ENCODE results near the gene RAD54L2.

Gene RAD54L2

DNA sequence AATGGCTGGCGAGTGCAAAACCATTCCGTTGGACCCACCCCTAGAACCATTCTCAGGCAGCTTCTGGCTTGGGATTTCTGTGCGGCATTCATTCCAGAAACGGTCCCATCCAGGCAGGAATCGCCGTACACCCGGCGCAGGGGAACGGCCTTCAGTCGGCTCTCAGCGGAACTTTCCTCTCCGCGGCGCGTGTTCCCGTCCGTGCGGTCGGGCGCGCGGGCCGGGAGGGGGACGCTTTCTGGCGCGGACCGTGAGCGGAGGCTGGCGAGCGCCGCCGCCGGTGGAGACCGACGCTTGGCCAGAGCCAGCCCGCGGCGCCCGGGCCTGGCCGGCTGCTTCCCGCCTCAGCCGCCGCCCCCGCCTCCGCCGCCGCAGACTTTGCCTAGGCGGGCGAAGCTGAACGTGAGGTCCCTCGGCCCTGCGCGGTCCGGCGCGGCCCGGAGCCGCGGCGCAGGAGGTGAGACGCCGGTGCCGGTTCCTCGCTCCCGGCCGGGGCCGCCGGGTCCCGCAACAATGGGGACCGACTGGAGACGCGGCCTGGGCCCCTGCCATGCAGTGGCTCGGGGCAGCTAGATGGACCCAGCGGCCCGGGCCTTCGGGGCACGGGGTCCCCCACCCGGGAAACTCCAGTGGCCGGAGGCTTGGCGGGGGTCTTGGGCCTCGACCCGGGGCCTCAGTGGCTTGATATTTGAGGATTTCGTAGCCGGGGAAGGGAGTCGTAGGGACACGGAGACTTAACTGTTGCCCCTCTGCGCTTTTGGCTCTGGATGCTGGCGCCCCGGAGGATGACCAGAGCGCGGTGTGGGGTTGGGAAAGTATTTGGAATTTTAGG is at the start of gene RAD54L2 (continued):
- TF ChIP-seq ZNF830 (tag by site-specific recombination; IDR thresholded peaks at IDR 0.05; ENCODE audit: low read depth) (no peak), ZNF785 (tag by site-specific recombination; IDR thresholded peaks at IDR 0.05) (peak; percentile 88; the same call in 1 of the 2 replicates), SP7 (tag by site-specific recombination; IDR thresholded peaks at IDR 0.05) (peak; percentile 67), ZNF501 (tag by site-specific recombination; IDR thresholded peaks at IDR 0.05) (no peak; the same call in none of the 2 replicates), ZNF175 (tag by site-specific recombination; IDR thresholded peaks at IDR 0.05) (no peak), ZNF792 (tag by site-specific recombination; IDR thresholded peaks at IDR 0.05) (no peak), TRIM28 (IDR thresholded peaks at IDR 0.05; ENCODE audit: borderline replicate concordance, low read length) (peak; percentile 76; the same call in 1 of the 2 replicates), GLIS2 (tag by site-specific recombination; IDR thresholded peaks at IDR 0.05) (no peak), ZNF121 (tag by site-specific recombination; IDR thresholded peaks at IDR 0.05) (no peak), YY1 (tag by site-specific recombination; IDR thresholded peaks at IDR 0.05) (peak; percentile 74), OSR2 (tag by site-specific recombination; IDR thresholded peaks at IDR 0.05) (no peak), ZSCAN16 (tag by site-specific recombination; IDR thresholded peaks at IDR 0.05) (no peak), ZNF354C (tag by site-specific recombination; IDR thresholded peaks at IDR 0.05; ENCODE audit: borderline replicate concordance, low read depth) (no peak), ZNF677 (tag by site-specific recombination; IDR thresholded peaks at IDR 0.05) (0 out of 2 replicates have a peak, but pooled peaks have one; percentile 42), ZNF654 (tag by site-specific recombination; IDR thresholded peaks at IDR 0.05; ENCODE audit: low read depth) (no peak), ZNF544 (tag by site-specific recombination; IDR thresholded peaks at IDR 0.05) (no peak), KLF8 (tag by site-specific recombination; IDR thresholded peaks at IDR 0.05) (peak; percentile 83), ZFP69B (tag by site-specific recombination; IDR thresholded peaks at IDR 0.05) (peak; percentile 45; the same call in 1 of the 2 replicates), WT1 (tag by site-specific recombination; IDR thresholded peaks at IDR 0.05) (no peak), ZNF843 (tag by site-specific recombination; IDR thresholded peaks at IDR 0.05) (0 out of 2 replicates have a peak, but pooled peaks have one; percentile 22), ZNF114 (tag by site-specific recombination; IDR thresholded peaks at IDR 0.05) (no peak), GFI1B (tag by site-specific recombination; IDR thresholded peaks at IDR 0.05) (no peak), ZNF341 (tag by site-specific recombination; IDR thresholded peaks at IDR 0.05; ENCODE audit: low read depth) (peak; percentile 49), ZFP41 (tag by site-specific recombination; IDR thresholded peaks at IDR 0.05; ENCODE audit: borderline replicate concordance) (no peak), REPIN1 (tag by site-specific recombination; IDR thresholded peaks at IDR 0.05; ENCODE audit: low read depth) (peak; percentile 57; the same call in 1 of the 2 replicates), KLF7 (tag by site-specific recombination; IDR thresholded peaks at IDR 0.05; ENCODE audit: borderline replicate concordance) (no peak), ZNF416 (tag by site-specific recombination; IDR thresholded peaks at IDR 0.05) (no peak)
- TF ChIP-seq, protein P1, sequence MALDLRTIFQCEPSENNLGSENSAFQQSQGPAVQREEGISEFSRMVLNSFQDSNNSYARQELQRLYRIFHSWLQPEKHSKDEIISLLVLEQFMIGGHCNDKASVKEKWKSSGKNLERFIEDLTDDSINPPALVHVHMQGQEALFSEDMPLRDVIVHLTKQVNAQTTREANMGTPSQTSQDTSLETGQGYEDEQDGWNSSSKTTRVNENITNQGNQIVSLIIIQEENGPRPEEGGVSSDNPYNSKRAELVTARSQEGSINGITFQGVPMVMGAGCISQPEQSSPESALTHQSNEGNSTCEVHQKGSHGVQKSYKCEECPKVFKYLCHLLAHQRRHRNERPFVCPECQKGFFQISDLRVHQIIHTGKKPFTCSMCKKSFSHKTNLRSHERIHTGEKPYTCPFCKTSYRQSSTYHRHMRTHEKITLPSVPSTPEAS (tag by site-specific recombination; IDR thresholded peaks at IDR 0.05): peak; percentile 54; the same call in 1 of the 2 replicates
- TF ChIP-seq, protein P2, sequence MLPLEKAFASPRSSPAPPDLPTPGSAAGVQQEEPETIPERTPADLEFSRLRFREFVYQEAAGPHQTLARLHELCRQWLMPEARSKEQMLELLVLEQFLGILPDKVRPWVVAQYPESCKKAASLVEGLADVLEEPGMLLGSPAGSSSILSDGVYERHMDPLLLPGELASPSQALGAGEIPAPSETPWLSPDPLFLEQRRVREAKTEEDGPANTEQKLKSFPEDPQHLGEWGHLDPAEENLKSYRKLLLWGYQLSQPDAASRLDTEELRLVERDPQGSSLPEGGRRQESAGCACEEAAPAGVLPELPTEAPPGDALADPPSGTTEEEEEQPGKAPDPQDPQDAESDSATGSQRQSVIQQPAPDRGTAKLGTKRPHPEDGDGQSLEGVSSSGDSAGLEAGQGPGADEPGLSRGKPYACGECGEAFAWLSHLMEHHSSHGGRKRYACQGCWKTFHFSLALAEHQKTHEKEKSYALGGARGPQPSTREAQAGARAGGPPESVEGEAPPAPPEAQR (tag by site-specific recombination; IDR thresholded peaks at IDR 0.05): no peak
- TF ChIP-seq, protein P3, sequence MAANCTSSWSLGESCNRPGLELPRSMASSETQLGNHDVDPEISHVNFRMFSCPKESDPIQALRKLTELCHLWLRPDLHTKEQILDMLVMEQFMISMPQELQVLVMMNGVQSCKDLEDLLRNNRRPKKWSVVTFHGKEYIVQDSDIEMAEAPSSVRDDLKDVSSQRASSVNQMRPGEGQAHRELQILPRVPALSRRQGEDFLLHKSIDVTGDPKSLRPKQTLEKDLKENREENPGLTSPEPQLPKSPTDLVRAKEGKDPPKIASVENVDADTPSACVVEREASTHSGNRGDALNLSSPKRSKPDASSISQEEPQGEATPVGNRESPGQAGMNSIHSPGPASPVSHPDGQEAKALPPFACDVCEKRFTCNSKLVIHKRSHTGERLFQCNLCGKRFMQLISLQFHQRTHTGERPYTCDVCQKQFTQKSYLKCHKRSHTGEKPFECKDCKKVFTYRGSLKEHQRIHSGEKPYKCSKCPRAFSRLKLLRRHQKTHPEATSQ (tag by site-specific recombination; IDR thresholded peaks at IDR 0.05): peak; percentile 99
- TF ChIP-seq, protein P4, sequence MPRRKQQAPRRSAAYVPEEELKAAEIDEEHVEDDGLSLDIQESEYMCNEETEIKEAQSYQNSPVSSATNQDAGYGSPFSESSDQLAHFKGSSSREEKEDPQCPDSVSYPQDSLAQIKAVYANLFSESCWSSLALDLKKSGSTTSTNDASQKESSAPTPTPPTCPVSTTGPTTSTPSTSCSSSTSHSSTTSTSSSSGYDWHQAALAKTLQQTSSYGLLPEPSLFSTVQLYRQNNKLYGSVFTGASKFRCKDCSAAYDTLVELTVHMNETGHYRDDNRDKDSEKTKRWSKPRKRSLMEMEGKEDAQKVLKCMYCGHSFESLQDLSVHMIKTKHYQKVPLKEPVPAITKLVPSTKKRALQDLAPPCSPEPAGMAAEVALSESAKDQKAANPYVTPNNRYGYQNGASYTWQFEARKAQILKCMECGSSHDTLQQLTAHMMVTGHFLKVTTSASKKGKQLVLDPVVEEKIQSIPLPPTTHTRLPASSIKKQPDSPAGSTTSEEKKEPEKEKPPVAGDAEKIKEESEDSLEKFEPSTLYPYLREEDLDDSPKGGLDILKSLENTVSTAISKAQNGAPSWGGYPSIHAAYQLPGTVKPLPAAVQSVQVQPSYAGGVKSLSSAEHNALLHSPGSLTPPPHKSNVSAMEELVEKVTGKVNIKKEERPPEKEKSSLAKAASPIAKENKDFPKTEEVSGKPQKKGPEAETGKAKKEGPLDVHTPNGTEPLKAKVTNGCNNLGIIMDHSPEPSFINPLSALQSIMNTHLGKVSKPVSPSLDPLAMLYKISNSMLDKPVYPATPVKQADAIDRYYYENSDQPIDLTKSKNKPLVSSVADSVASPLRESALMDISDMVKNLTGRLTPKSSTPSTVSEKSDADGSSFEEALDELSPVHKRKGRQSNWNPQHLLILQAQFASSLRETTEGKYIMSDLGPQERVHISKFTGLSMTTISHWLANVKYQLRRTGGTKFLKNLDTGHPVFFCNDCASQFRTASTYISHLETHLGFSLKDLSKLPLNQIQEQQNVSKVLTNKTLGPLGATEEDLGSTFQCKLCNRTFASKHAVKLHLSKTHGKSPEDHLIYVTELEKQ (tag by site-specific recombination; IDR thresholded peaks at IDR 0.05; ENCODE audit: borderline replicate concordance): no peak
- TF ChIP-seq, protein P5, sequence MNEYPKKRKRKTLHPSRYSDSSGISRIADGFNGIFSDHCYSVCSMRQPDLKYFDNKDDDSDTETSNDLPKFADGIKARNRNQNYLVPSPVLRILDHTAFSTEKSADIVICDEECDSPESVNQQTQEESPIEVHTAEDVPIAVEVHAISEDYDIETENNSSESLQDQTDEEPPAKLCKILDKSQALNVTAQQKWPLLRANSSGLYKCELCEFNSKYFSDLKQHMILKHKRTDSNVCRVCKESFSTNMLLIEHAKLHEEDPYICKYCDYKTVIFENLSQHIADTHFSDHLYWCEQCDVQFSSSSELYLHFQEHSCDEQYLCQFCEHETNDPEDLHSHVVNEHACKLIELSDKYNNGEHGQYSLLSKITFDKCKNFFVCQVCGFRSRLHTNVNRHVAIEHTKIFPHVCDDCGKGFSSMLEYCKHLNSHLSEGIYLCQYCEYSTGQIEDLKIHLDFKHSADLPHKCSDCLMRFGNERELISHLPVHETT (tag by site-specific recombination; IDR thresholded peaks at IDR 0.05): peak; percentile 85

Measured in HEK293 (cell line).